SU-DHL-6 (cell line): ENCODE measurements around the gene AGAP1.

Experiments
- CTCF ChIP-seq: fragments of 200-600 bp; sonication (generic); IDR thresholded peaks from one replicate; pipeline ENCODE4 v1.5.1; 2017; ENCODE audit warnings: antibody characterized with exemption, mild to moderate bottlenecking, low read length, moderate library complexity; ENCODE audit not compliant: insufficient read depth, poor library complexity, severe bottlenecking
- EZH2phosphoT487 ChIP-seq: fragments of 200-600 bp; sonication (generic), shearing (Covaris generic); conservative IDR thresholded peaks from 2 replicates; pipeline ENCODE4 v1.6.1; 2018; ENCODE audit warnings: mild to moderate bottlenecking, antibody characterized with exemption, low read length, moderate library complexity, mixed read lengths

GRCh38 chr2:235829726-235830125 lies 335.9 kb downstream of the AGAP1 start:
- no peak for TF ChIP-seq CTCF
- TF ChIP-seq EZH2phosphoT487: no peak
